ENCODE measurements around the gene POLG2.

POLG2 gene

DNA sequence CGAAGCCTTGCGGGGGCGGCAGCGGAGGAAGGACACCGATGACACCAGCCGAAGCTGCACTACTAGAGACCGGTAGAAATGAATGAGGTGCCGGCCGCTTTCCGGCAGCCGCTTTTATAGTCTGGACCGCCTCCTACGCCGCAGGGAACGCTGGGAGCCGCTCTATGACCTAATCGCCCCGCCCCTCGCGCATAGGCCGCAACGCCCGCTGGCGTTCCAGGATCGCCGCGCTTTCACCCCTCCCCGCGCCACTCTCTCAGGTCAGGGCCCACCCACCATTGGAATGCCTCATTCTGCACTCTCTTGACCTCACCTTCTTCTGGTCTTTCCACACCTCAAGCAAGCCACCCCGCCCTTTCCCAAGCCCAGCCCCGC lies 9.3 kb upstream of the POLG2 start, which contains the start of gene DDX5:
TSS of gene DDX5 (minus strand) at position 89 of the 375 bp plus-strand sequence. CDS start 170 bp downstream, outside the sequence.
- TF ChIP-seq, protein P1, sequence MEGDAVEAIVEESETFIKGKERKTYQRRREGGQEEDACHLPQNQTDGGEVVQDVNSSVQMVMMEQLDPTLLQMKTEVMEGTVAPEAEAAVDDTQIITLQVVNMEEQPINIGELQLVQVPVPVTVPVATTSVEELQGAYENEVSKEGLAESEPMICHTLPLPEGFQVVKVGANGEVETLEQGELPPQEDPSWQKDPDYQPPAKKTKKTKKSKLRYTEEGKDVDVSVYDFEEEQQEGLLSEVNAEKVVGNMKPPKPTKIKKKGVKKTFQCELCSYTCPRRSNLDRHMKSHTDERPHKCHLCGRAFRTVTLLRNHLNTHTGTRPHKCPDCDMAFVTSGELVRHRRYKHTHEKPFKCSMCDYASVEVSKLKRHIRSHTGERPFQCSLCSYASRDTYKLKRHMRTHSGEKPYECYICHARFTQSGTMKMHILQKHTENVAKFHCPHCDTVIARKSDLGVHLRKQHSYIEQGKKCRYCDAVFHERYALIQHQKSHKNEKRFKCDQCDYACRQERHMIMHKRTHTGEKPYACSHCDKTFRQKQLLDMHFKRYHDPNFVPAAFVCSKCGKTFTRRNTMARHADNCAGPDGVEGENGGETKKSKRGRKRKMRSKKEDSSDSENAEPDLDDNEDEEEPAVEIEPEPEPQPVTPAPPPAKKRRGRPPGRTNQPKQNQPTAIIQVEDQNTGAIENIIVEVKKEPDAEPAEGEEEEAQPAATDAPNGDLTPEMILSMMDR (conservative IDR thresholded peaks at IDR 0.05): no peak
- peak within 1 kb of the TSS; percentile 98 for H3K27ac ChIP-seq

DNA sequence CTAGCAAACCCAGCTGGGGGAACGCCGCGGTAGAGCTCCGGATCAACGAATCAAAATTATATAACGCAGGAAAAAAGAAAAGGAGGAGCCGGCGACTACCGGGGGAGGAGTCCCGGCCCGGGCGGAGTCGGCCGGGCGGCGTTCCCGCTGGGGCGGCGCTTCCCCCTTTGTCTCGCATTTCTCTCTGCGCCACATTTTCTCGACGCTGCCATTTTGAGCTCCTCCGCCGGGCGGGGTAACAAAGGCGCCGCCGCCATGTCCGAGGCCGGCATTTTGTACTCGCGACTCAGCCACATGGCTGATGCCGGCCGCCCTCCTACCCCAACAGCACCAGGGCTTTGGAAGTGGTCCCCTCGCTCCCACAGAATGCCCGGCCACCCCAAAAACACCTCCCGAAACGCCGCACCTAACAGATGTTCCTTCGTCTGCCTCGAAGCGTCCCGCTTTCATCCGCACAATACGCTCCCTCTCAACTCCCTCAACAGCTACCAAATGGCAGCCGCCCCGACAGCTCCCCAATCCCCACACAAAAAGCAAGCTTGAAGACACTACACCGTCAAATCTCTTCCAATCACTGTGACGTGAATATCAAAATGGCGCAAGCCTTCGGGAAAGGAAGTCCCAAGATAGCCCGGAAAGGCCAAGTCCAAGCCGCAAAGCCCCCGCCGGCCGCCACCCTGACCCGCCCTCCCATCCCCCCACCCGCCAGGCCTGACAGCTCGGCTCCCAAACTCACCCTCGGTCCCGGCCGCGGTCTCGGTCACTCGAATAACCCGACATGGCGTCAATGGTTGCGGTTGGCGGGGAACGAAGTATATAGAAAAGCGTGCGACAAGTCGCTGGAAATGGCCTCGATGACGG lies 8.7 kb upstream of the POLG2 start:
- peak overlapping the region; percentile 98 for H3K27ac ChIP-seq

DNA sequence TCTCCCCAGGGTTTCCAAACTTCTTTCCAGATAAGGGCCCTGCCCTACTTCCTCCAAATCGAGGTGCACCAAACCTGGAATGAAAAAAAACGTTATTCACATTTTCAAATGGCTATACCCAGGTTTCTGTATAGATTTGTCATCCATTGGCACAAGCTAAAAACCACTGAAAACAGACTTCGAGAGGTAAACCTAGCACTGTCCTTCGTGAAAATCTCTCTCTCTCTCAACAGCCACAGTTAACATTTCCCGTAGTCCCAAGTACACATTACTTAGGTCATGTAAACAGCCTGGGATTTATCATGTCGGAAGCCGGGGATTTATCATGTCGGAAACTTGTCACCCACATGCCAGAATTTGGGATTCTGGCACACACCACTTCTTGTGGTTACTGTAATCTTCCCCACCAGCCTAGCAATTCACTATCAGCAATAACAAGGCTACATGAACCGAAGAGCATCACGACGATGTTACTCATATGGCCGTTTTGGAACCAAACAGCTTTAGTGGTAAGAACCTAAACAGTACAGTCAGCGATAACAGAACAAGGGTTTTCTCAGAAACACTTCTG lies 8.0 kb upstream of the POLG2 start:
- TF ChIP-seq, protein P1 (conservative IDR thresholded peaks at IDR 0.05): no peak
- peak overlapping the region; percentile 98 for H3K27ac ChIP-seq

More for the DNA sequence above, 8.7 kb upstream of the POLG2 start:
- TF ChIP-seq, protein P1 (conservative IDR thresholded peaks at IDR 0.05): no peak

GRCh38 chr17:64503821-64504768 lies 7.2 kb upstream of the POLG2 start:
- H3K27ac ChIP-seq: peak overlapping the region; percentile 98
- TF ChIP-seq, protein P1 (conservative IDR thresholded peaks at IDR 0.05): no peak

GRCh38 chr17:64503341-64503740 lies 6.5 kb upstream of the POLG2 start:
- TF ChIP-seq, protein P1 (conservative IDR thresholded peaks at IDR 0.05): no peak

GRCh38 chr17:64502809-64503208 lies 6.0 kb upstream of the POLG2 start:
- TF ChIP-seq, protein P1 (conservative IDR thresholded peaks at IDR 0.05): no peak
- no peak overlapping the region for H3K27ac ChIP-seq

More at GRCh38 chr17:64503341-64503740, 6.5 kb upstream of the POLG2 start:
- H3K27ac ChIP-seq: no peak overlapping the region; the same call in 1 of the 2 replicates

Data from VCaP (cell line).